ENCODE data around the gene SCAPER. TPM values are rescaled to one million over a fixed set of nuclear protein-coding genes. Genes with fewer than 3 reads are reported as not detected.

Gene SCAPER
- polyA plus RNA-seq, 1 donor from 2014 or later, result 77.1 TPM

DNA sequence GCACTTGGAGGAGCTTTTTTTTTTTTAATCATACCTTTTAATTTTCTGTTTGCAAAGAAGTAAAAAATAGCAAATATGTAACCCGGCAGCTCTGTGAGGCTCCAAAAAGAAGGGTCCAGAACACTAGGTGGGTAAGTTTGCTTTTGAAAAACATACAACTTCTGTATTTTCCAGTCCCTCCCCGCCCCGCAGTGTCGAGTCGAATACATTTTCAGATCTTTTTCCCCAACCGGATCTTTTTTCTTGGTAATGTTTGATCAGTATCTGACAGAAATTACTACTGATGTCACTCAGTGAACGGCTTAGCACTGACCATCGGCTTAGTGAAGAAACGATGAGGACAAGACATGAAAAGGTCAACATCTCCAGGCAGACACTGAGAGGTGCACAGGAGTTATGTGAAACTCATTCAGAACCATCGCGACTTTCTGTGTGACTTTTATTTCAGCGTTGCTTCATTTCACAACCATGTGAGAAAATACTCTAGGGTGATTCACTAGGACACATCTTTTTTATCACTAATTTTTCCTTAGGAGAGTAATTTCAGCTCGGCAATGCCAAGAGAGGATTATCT, 557.6 kb downstream of the SCAPER start:
- no peak for TF ChIP-seq TAF1 (IDR thresholded peaks at IDR 0.05; ENCODE audit: low read depth)
- TF ChIP-seq, protein P1, sequence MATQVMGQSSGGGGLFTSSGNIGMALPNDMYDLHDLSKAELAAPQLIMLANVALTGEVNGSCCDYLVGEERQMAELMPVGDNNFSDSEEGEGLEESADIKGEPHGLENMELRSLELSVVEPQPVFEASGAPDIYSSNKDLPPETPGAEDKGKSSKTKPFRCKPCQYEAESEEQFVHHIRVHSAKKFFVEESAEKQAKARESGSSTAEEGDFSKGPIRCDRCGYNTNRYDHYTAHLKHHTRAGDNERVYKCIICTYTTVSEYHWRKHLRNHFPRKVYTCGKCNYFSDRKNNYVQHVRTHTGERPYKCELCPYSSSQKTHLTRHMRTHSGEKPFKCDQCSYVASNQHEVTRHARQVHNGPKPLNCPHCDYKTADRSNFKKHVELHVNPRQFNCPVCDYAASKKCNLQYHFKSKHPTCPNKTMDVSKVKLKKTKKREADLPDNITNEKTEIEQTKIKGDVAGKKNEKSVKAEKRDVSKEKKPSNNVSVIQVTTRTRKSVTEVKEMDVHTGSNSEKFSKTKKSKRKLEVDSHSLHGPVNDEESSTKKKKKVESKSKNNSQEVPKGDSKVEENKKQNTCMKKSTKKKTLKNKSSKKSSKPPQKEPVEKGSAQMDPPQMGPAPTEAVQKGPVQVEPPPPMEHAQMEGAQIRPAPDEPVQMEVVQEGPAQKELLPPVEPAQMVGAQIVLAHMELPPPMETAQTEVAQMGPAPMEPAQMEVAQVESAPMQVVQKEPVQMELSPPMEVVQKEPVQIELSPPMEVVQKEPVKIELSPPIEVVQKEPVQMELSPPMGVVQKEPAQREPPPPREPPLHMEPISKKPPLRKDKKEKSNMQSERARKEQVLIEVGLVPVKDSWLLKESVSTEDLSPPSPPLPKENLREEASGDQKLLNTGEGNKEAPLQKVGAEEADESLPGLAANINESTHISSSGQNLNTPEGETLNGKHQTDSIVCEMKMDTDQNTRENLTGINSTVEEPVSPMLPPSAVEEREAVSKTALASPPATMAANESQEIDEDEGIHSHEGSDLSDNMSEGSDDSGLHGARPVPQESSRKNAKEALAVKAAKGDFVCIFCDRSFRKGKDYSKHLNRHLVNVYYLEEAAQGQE (IDR thresholded peaks at IDR 0.05; ENCODE audit: borderline replicate concordance), result no peak
- no peak for TF ChIP-seq EP300 (conservative IDR thresholded peaks at IDR 0.05; ENCODE audit: poor library complexity, severe bottlenecking)
- no peak for TF ChIP-seq MXI1 (conservative IDR thresholded peaks at IDR 0.05; ENCODE audit: poor library complexity, severe bottlenecking)
- TF ChIP-seq POLR2AphosphoS5 (IDR thresholded peaks at IDR 0.05), result no peak
- TF ChIP-seq EZH2 (IDR thresholded peaks at IDR 0.05; ENCODE audit: borderline replicate concordance, insufficient read depth, low read length, poor library complexity, severe bottlenecking), result no peak
- no peak for TF ChIP-seq RAD21 (conservative IDR thresholded peaks at IDR 0.05)
- TF ChIP-seq SMC3 (conservative IDR thresholded peaks at IDR 0.05; ENCODE audit: poor library complexity), result no peak
- TF ChIP-seq, protein P2, sequence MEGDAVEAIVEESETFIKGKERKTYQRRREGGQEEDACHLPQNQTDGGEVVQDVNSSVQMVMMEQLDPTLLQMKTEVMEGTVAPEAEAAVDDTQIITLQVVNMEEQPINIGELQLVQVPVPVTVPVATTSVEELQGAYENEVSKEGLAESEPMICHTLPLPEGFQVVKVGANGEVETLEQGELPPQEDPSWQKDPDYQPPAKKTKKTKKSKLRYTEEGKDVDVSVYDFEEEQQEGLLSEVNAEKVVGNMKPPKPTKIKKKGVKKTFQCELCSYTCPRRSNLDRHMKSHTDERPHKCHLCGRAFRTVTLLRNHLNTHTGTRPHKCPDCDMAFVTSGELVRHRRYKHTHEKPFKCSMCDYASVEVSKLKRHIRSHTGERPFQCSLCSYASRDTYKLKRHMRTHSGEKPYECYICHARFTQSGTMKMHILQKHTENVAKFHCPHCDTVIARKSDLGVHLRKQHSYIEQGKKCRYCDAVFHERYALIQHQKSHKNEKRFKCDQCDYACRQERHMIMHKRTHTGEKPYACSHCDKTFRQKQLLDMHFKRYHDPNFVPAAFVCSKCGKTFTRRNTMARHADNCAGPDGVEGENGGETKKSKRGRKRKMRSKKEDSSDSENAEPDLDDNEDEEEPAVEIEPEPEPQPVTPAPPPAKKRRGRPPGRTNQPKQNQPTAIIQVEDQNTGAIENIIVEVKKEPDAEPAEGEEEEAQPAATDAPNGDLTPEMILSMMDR (IDR thresholded peaks at IDR 0.05; ENCODE audit: poor library complexity, severe bottlenecking), result no peak
- no peak overlapping the region for H2AFZ ChIP-seq (ENCODE audit: low read depth, low read length)
- no peaks in the 10 kb centered on the region for H3K79me2 ChIP-seq (replicated peaks; ENCODE audit: insufficient read depth, low read length)
- no peak overlapping the region for H3K9ac ChIP-seq (ENCODE audit: low read length)
- no peak overlapping the region for H3K27ac ChIP-seq (ENCODE audit: low read length)
- H4K20me1 ChIP-seq (ENCODE audit: insufficient read depth), result no peaks in the 10 kb centered on the region
- H3K9me2 ChIP-seq (ENCODE audit: insufficient read depth, low read length), result no peaks in the 10 kb centered on the region
- H3K4me2 ChIP-seq (ENCODE audit: low read length), result no peak overlapping the region
- H3K9me3 ChIP-seq (ENCODE audit: low read length), result no peaks in the 10 kb centered on the region
- no peaks in the 10 kb centered on the region for H3K36me3 ChIP-seq (ENCODE audit: insufficient read depth, low read length)
- H3F3A ChIP-seq (ENCODE audit: insufficient read depth, low read length, poor library complexity, severe bottlenecking), result no peaks in the 10 kb centered on the region
- H3K4me3 ChIP-seq (ENCODE audit: low read length), result no peak overlapping the region
- peaks cover 72% of the 10 kb centered on the region for H3K27me3 ChIP-seq (ENCODE audit: insufficient read depth, low read depth, low read length)

- peaks cover 79% of the 10 kb centered on the region for H3K27me3 ChIP-seq (ENCODE audit: insufficient read depth, low read depth, low read length)
- no peak overlapping the region for H3K27ac ChIP-seq (ENCODE audit: low read length)
- H3K9me2 ChIP-seq (ENCODE audit: insufficient read depth, low read length), result no peaks in the 10 kb centered on the region
- H2AFZ ChIP-seq (ENCODE audit: low read depth, low read length), result no peak overlapping the region
- no peaks in the 10 kb centered on the region for H3K9me3 ChIP-seq (ENCODE audit: low read length)
- H3K4me2 ChIP-seq (ENCODE audit: low read length), result no peak overlapping the region
- H3F3A ChIP-seq (ENCODE audit: insufficient read depth, low read length, poor library complexity, severe bottlenecking), result no peaks in the 10 kb centered on the region
- no peaks in the 10 kb centered on the region for H4K20me1 ChIP-seq (ENCODE audit: insufficient read depth)
- TF ChIP-seq, protein P1 (IDR thresholded peaks at IDR 0.05; ENCODE audit: borderline replicate concordance), result no peak
- TF ChIP-seq POLR2AphosphoS5 (IDR thresholded peaks at IDR 0.05) (no peak), TAF1 (IDR thresholded peaks at IDR 0.05; ENCODE audit: low read depth) (no peak), MXI1 (conservative IDR thresholded peaks at IDR 0.05; ENCODE audit: poor library complexity, severe bottlenecking) (no peak)
- TF ChIP-seq, protein P2 (IDR thresholded peaks at IDR 0.05; ENCODE audit: poor library complexity, severe bottlenecking), result no peak
- no peaks in the 10 kb centered on the region for H3K79me2 ChIP-seq (replicated peaks; ENCODE audit: insufficient read depth, low read length)
- H3K36me3 ChIP-seq (ENCODE audit: insufficient read depth, low read length), result no peaks in the 10 kb centered on the region
- peak overlapping the region; percentile 21 for H3K4me3 ChIP-seq (ENCODE audit: low read length)
- H3K9ac ChIP-seq (ENCODE audit: low read length), result no peak overlapping the region
Measured at GRCh38 chr15:76346669-76347481, 558.3 kb downstream of the SCAPER start.
